Measurements from ENCODE around the gene NRXN3. TPM values are rescaled to one million over a fixed set of nuclear protein-coding genes. Genes with fewer than 3 reads are reported as not detected.

NRXN3 gene
- total RNA-seq, 1 experiment from 2014 or later = not detected

GRCh38 chr14:79482825-79483224, 1312.7 kb downstream of the NRXN3 start:
- ATAC-seq (no peak), DNase-seq (ENCODE audit: low read depth, low spot score) (no peak)
- BruUV-seq (replicated peaks) = no TSS peak
- intact Hi-C loops (cut with micrococcal nuclease; ENCODE audit: unreplicated experiment) (no loop called here), in situ Hi-C loops (cut with HindIII; ENCODE audit: low pct_unique_long_range_greater_than_20kb, low sequenced_read_pairs) (no loop called here)
- ChIA-PET POLR2A (no interaction called here), CTCF (no interaction called here)
- TF ChIP-seq POLR2AphosphoS5 (IDR thresholded peaks at IDR 0.05; ENCODE audit: low read depth, low read length) (no peak), REST (IDR thresholded peaks at IDR 0.05; ENCODE audit: insufficient read depth in 1 of 2, low read depth in 2 of 2, low read length in 1 of 2) (no peak), TCF7L2 (IDR thresholded peaks at IDR 0.05; ENCODE audit: low read depth, low read length) (no peak)
- TF ChIP-seq, protein P1, sequence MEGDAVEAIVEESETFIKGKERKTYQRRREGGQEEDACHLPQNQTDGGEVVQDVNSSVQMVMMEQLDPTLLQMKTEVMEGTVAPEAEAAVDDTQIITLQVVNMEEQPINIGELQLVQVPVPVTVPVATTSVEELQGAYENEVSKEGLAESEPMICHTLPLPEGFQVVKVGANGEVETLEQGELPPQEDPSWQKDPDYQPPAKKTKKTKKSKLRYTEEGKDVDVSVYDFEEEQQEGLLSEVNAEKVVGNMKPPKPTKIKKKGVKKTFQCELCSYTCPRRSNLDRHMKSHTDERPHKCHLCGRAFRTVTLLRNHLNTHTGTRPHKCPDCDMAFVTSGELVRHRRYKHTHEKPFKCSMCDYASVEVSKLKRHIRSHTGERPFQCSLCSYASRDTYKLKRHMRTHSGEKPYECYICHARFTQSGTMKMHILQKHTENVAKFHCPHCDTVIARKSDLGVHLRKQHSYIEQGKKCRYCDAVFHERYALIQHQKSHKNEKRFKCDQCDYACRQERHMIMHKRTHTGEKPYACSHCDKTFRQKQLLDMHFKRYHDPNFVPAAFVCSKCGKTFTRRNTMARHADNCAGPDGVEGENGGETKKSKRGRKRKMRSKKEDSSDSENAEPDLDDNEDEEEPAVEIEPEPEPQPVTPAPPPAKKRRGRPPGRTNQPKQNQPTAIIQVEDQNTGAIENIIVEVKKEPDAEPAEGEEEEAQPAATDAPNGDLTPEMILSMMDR (IDR thresholded peaks at IDR 0.05) = no peak
- Histone ChIP-seq H3K27me3 (ENCODE audit: control insufficient read depth, insufficient read depth, low read length) (no peaks in the 10 kb centered on the region), H3K4me1 (ENCODE audit: control insufficient read depth, insufficient read depth, low read length) (no peaks in the 10 kb centered on the region), H3K9me3 (ENCODE audit: control insufficient read depth, insufficient read depth, low read depth, low read length) (no peaks in the 10 kb centered on the region), H3K36me3 (ENCODE audit: control insufficient read depth, insufficient read depth, low read length) (no peaks in the 10 kb centered on the region), H3K27ac (ENCODE audit: low read length) (no peak overlapping the region), H3K4me3 (ENCODE audit: low read depth in 2 of 2, low read length in 2 of 2) (no peak overlapping the region)

GRCh38 chr14:79483477-79484388, 1313.6 kb downstream of the NRXN3 start:
- H3K27me3 ChIP-seq (ENCODE audit: control insufficient read depth, insufficient read depth, low read length) = no peaks in the 10 kb centered on the region
- no peak overlapping the region for H3K4me3 ChIP-seq (ENCODE audit: low read depth in 2 of 2, low read length in 2 of 2)
- no peaks in the 10 kb centered on the region for H3K9me3 ChIP-seq (ENCODE audit: control insufficient read depth, insufficient read depth, low read depth, low read length)
- in situ Hi-C loops (cut with HindIII; ENCODE audit: low pct_unique_long_range_greater_than_20kb, low sequenced_read_pairs) = no loop called here
- CTCF ChIA-PET = no interaction called here
- POLR2A ChIA-PET = no interaction called here
- BruUV-seq (replicated peaks) = no TSS peak
- intact Hi-C loops (cut with micrococcal nuclease; ENCODE audit: unreplicated experiment) = no loop called here
- H3K36me3 ChIP-seq (ENCODE audit: control insufficient read depth, insufficient read depth, low read length) = no peaks in the 10 kb centered on the region
- DNase-seq (ENCODE audit: low read depth, low spot score) (no peak), ATAC-seq (no peak)
- no peak overlapping the region for H3K27ac ChIP-seq (ENCODE audit: low read length)
- no peak for TF ChIP-seq SIN3A (IDR thresholded peaks at IDR 0.05; ENCODE audit: borderline replicate concordance, insufficient read depth, low read depth, low read length)
- no peak for TF ChIP-seq REST (IDR thresholded peaks at IDR 0.05; ENCODE audit: insufficient read depth in 1 of 2, low read depth in 2 of 2, low read length in 1 of 2)
- TF ChIP-seq, protein P1 (IDR thresholded peaks at IDR 0.05) = no peak
- TF ChIP-seq POLR2AphosphoS5 (IDR thresholded peaks at IDR 0.05; ENCODE audit: low read depth, low read length) = no peak
- TF ChIP-seq TCF7L2 (IDR thresholded peaks at IDR 0.05; ENCODE audit: low read depth, low read length) = no peak
- H3K4me1 ChIP-seq (ENCODE audit: control insufficient read depth, insufficient read depth, low read length) = no peaks in the 10 kb centered on the region

Measured in Panc1 (cell line).